SK-MEL-5 (cell line): ENCODE measurements around the gene FOXQ1. TPM values are rescaled to one million over a fixed set of nuclear protein-coding genes. Genes with fewer than 3 reads are reported as not detected.
"Not testable (repeated sequence)": the region's sequence is repeated elsewhere in the genome, so short reads cannot be mapped to it uniquely, and the experiment has no call there.

ENCODE experiments used
- DNase-seq: peaks from one replicate; pipeline ENCODE4 v3.0.0-alpha.2; 2016; ENCODE audit warnings: low read depth, low spot score
- in situ Hi-C: cut with HindIII; loops from 2 replicates; pipeline ENCODE4 v1.10.0; 2016; ENCODE audit warnings: low sequenced_read_pairs, high pct_unique_total_duplicates, low pct_unique_long_range_greater_than_20kb
- total RNA-seq: library from RNA; depleted of rRNA; stranded (reverse); fragments of >200 nt; shearing (Covaris generic); gene quantifications from 2 replicates; pipeline ENCODE4 v1.2.3, GENCODE V29; 2014; rRNA removed

The FOXQ1 gene
- total RNA-seq, 1 experiment from 2014 or later = not detected

- in situ Hi-C loops = no loop called here
- DNase-seq = peak; percentile 63
These were observed 24.4 kb downstream of the FOXQ1 start for GRCh38 chr6:1336246-1336843.

- in situ Hi-C loops = no loop called here
- DNase-seq = no peak
These were observed 25.9 kb downstream of the FOXQ1 start for GRCh38 chr6:1337791-1338190.

- in situ Hi-C loops = no loop called here
These were observed 34.2 kb downstream of the FOXQ1 start for GRCh38 chr6:1346101-1346500.

GRCh38 chr6:1346558-1347091 lies 34.7 kb downstream of the FOXQ1 start:
- in situ Hi-C loops = no loop called here
- DNase-seq = no peak

More at GRCh38 chr6:1346101-1346500, 34.2 kb downstream of the FOXQ1 start:
- DNase-seq = no peak

- DNase-seq = no peak
- in situ Hi-C loops = no loop called here
These were observed 35.3 kb downstream of the FOXQ1 start for GRCh38 chr6:1347161-1347560.

GRCh38 chr6:1348675-1349074 lies 36.8 kb downstream of the FOXQ1 start:
- no peak for DNase-seq

GRCh38 chr6:1349655-1350054 lies 37.8 kb downstream of the FOXQ1 start:
- DNase-seq = no peak
- in situ Hi-C loops = loop anchor here (25.0 kb wide), 1 partner anchor 112 kb away; no protein-coding TSS in a partner anchor

More at GRCh38 chr6:1348675-1349074, 36.8 kb downstream of the FOXQ1 start:
- in situ Hi-C loops = no loop called here

GRCh38 chr6:1351381-1352008 lies 39.6 kb downstream of the FOXQ1 start:
- in situ Hi-C loops = loop anchor here (25.0 kb wide), 1 partner anchor 114 kb away; no protein-coding TSS in a partner anchor
- no peak for DNase-seq

- in situ Hi-C loops = loop anchor here (25.0 kb wide), 1 partner anchor 118 kb away; no protein-coding TSS in a partner anchor
These were observed 43.2 kb downstream of the FOXQ1 start for GRCh38 chr6:1355068-1355467.

GRCh38 chr6:1361717-1362116 lies 49.8 kb downstream of the FOXQ1 start:
- not testable (repeated sequence) for DNase-seq
- in situ Hi-C loops = loop anchor here (25.0 kb wide), 1 partner anchor 124 kb away; no protein-coding TSS in a partner anchor

More at GRCh38 chr6:1355068-1355467, 43.2 kb downstream of the FOXQ1 start:
- DNase-seq = not testable (repeated sequence)

- no peak for DNase-seq
- in situ Hi-C loops = loop anchor here (25.0 kb wide), 1 partner anchor 125 kb away; no protein-coding TSS in a partner anchor
These were observed 50.7 kb downstream of the FOXQ1 start for GRCh38 chr6:1362643-1363042.

GRCh38 chr6:1363298-1363697 lies 51.4 kb downstream of the FOXQ1 start:
- DNase-seq = no peak
- in situ Hi-C loops = loop anchor here (25.0 kb wide), 1 partner anchor 126 kb away; no protein-coding TSS in a partner anchor

GRCh38 chr6:1363729-1364572 lies 52.1 kb downstream of the FOXQ1 start:
- in situ Hi-C loops = loop anchor here (25.0 kb wide), 1 partner anchor 127 kb away; no protein-coding TSS in a partner anchor
- peak; percentile 52 for DNase-seq

Other genes with a start within 250 kb of the FOXQ1 start
- 3.8 and 6.0 TPM in 2 replicates for gene FOXF2, start 77.5 kb downstream of the FOXQ1 start, total RNA-seq